IPS-11a (cell line): ENCODE results near the gene CCL11.

Experiments
- H3K4me3 ChIP-seq: one replicate; pipeline ENCODE4 v1.5.1; 2013; ENCODE audit warnings: low read depth, low read length, control low read depth

CCL11 gene

GRCh38 chr17:34285286-34285792 is at the start of gene CCL11:
Gene CCL11 (plus strand): TSS chr17:34285742. CDS start chr17:34285809, 67 bp downstream.
- H3K4me3 ChIP-seq: no peak within 1 kb of the TSS

GRCh38 chr17:34236281-34236892 is 49.2 kb upstream of the CCL11 start:
- no peak overlapping the region for H3K4me3 ChIP-seq

DNA sequence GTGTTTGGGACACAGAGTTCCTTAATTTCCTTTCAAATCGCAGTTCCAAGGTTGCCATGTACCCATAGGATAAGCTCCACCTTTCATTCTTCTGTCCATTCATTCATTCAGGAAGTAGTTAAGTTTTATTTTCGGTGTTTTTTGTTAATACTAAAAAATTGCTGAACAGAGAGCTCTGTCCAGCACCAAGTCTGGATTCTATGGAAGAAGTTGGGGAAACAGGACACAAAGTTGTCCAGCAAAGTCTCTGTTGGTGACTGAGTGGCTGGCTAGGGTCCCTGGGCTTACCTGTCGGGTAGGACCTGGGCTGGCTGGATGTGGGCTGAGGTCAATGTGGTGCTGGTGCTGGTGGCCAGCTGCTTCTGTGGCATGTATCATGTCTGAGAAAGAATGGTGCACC is 48.1 kb upstream of the CCL11 start:
- H3K4me3 ChIP-seq: no peak overlapping the region

GRCh38 chr17:34241062-34241461 is 44.5 kb upstream of the CCL11 start:
- H3K4me3 ChIP-seq: no peak overlapping the region

- H3K4me3 ChIP-seq: no peak overlapping the region
Measured at GRCh38 chr17:34242587-34243363, 42.8 kb upstream of the CCL11 start.

- H3K4me3 ChIP-seq: no peak overlapping the region
Measured at GRCh38 chr17:34243364-34244320, 41.9 kb upstream of the CCL11 start.

GRCh38 chr17:34245351-34245905 is 40.1 kb upstream of the CCL11 start:
- no peak overlapping the region for H3K4me3 ChIP-seq

DNA sequence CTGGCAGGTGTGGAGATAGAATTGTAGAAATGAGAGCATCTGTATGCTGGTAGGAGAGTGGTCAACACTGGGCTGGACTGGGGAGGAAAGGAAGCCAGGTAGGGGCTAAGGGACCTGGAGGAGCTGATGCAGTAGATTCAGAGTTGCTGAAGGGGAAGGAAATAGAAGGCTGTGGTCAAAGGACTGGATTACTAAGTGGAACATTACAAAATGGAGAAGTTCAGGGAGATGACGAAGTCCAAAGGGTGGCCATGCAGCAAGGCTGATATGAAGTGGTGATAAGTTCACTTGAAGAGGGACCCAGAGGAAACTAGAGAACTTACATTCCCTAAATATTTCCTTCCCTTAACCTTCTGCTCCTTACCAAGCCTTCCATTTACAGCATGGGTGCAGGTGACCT is 39.1 kb upstream of the CCL11 start:
- no peak overlapping the region for H3K4me3 ChIP-seq

DNA sequence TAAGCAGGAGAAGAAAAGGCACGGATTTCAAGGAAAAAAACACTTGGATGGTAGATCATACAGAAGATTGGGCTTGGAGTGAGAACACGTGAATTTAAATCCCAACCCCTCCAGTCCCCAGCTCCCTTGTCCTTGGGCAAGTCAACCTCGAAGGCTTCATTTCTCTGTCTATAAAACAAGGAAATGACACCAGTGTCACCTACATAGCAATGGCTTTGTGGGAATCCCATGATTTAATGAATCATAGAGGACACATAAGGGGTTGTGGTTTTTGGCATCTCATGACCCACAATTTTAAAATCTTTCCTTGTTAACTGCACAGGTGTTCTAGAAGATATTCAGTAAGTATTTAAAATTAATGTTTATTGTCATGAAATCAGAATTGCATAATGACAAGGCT is 38.7 kb upstream of the CCL11 start:
- no peak overlapping the region for H3K4me3 ChIP-seq

GRCh38 chr17:34248511-34249024 is 37.0 kb upstream of the CCL11 start:
- H3K4me3 ChIP-seq: no peak overlapping the region

DNA sequence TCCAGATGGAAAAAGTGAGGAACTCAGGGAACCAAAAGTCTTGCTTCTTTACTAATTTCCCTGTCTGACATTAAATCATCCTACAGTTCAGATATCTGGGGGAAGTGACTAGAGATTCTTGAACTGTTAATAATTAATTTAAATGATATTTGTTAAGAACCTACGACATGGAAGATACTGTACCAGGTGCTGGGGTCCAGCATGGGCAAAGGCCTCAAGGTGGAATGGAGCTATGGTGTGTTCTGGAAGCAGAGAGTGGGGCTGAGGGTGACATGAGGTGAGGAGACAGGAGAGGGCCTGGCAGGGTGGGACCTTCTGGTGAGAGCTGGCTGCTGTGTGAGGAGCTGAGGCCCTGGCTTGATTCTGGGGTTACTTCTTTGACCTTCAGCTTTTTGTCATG is 36.5 kb upstream of the CCL11 start:
- H3K4me3 ChIP-seq: no peak overlapping the region

DNA sequence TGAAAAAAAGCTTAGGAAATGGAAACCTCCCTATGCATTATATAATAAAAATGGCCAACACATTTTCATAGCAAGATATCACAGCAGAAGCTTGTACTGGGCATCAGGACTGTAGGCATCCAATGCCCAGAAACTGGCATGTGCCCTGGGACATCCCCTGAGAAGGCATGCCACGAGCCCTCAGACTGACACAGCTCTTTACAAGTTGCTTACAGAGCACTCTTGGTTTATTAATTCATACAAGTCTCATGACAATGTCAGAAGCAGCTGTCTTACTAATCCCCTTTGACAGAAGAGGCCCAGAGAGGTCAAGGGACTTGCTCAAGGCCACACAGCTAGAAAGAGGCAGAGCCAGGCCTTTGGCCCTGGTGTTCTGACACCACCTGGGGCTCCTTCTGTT is 36.1 kb upstream of the CCL11 start:
- H3K4me3 ChIP-seq: no peak overlapping the region

DNA sequence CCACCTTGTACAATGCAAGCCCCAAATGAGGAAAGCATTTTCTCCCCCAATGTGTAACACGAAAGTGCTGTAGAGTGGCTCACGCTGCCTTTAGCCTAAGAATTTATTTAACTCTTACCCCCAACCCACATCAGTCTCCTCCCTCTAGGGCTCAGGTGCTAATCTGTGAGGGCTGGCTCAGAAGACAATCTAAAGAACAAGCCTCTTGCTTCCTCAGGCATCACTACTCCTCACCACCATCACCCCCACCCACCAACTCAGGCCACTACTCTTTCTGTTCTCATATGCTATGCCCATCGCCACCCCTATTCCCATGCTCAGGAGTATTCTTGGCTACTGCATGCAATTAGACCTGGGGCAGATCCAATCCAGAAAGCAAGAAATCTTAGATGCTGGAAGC is 34.4 kb upstream of the CCL11 start:
- no peak overlapping the region for H3K4me3 ChIP-seq

DNA sequence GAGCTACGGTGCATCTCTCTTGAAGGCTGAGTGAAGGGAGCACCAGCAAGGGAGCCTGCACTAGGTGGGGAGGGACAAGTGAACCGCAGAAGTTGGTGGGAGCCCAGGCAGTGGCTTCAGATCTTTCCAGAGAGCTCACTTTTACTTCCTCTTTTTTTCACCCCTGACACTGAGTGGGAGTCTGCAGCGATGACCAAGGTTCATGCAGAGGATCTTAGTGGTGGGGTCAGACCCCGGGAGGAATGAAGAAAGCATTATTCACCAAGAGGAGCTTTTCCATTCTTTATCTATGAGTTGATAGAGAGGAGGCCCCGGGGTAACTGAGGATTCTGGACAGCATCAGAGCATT is 33.5 kb upstream of the CCL11 start:
- no peak overlapping the region for H3K4me3 ChIP-seq

DNA sequence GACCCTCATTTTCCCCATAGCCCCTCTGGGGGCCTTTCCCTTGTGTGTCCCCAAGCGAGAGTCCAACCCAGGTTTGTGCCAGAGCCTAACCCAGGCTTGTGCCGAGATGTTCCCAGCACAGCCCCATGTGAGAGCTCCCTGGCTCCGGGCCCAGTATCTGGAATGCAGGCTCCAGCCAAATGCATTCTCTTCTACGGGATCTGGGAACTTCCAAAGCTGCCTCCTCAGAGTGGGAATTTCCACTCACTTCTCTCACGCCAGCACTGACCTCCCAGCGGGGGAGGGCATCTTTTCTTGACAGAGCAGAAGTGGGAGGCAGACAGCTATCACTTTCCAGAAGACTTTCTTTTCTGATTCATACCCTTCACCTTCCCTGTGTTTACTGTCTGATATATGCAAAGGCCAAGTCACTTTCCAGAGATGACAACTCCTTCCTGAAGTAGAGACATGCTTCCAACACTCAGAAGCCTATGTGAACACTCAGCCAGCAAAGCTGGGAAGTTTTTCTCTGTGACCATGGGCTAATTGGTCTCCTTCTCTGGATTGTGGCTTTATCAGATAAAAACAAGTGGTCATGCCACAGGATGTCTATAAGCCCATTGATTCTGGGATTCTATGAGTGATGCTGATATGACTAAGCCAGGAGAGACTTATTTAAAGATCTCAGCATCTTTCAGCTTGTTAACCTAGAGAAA is 33.0 kb upstream of the CCL11 start:
- no peak overlapping the region for H3K4me3 ChIP-seq

GRCh38 chr17:34253139-34253525 is 32.4 kb upstream of the CCL11 start:
- no peak overlapping the region for H3K4me3 ChIP-seq

DNA sequence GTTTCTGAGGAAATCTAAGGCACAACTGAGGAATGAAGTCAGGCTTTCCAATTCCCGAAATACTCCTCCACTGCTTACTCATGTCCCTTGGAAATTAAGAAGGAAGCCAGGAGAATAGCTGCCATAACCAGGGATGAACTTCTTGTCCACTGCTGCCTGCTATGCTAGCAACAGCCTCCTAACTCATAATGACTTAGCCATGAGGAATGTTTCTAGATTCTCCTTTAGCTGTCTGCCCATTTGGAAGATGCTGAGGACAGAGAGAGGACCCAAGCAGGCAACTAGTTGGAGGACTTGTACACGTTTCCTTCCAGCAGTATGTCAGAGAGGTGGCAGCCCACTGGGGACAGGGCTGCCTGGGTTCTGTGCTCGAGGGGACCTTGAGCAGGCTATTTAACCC is 31.4 kb upstream of the CCL11 start:
- no peak overlapping the region for H3K4me3 ChIP-seq

- H3K4me3 ChIP-seq: peak within 1 kb of the TSS; percentile 28
Measured at GRCh38 chr17:34254651-34255380, 30.7 kb upstream of the CCL11 start, which contains the start of gene CCL2. Gene CCL2 (plus strand): TSS chr17:34255285. CDS start chr17:34255350, 65 bp downstream.

DNA sequence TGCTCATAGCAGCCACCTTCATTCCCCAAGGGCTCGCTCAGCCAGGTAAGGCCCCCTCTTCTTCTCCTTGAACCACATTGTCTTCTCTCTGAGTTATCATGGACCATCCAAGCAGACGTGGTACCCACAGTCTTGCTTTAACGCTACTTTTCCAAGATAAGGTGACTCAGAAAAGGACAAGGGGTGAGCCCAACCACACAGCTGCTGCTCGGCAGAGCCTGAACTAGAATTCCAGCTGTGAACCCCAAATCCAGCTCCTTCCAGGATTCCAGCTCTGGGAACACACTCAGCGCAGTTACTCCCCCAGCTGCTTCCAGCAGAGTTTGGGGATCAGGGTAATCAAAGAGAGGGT is 30.2 kb upstream of the CCL11 start:
- H3K4me3 ChIP-seq: peak overlapping the region; percentile 28

DNA sequence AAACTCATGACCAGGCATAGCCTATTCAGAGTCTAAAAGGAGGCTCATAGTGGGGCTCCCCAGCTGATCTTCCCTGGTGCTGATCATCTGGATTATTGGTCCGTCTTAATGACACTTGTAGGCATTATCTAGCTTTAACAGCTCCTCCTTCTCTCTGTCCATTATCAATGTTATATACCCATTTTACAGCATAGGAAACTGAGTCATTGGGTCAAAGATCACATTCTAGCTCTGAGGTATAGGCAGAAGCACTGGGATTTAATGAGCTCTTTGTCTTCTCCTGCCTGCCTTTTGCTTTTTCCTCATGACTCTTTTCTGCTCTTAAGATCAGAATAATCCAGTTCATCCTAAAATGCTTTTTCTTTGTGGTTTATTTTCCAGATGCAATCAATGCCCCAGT is 29.7 kb upstream of the CCL11 start:
- no peak overlapping the region for H3K4me3 ChIP-seq
